ENCODE data around the gene VEZF1. TPM values are rescaled to one million over a fixed set of nuclear protein-coding genes. Genes with fewer than 3 reads are reported as not detected.

Gene VEZF1
- polyA plus RNA-seq, 6 donors from 2014 or later, result 39.6 to 58.2 (median 50.6) TPM

- no peaks in the 10 kb centered on the region for H3K36me3 Mint-ChIP-seq
- no peaks in the 10 kb centered on the region for H3K27me3 Mint-ChIP-seq
- ATAC-seq (ENCODE audit: low read depth in 2 of 2) (peak; percentile 59), DNase-seq (peak; percentile 52)
- H3K4me3 Mint-ChIP-seq, result peak overlapping the region in 5 of 8 donors; percentile 13 to 59 (median 23)
- no peaks in the 10 kb centered on the region for H3K9me3 Mint-ChIP-seq
- H3K4me1 Mint-ChIP-seq, result peaks cover 28 to 40% (median 30%) of the 10 kb centered on the region in 3 donors
- H3K27ac Mint-ChIP-seq, result peak overlapping the region in 5 of 6 donors; percentile 3 to 83 (median 26)
Measured at GRCh38 chr17:57993471-57994365, 5.7 kb upstream of the VEZF1 start.

GRCh38 chr17:57991537-57991936 is 3.5 kb upstream of the VEZF1 start:
- no peak for ATAC-seq (ENCODE audit: low read depth in 2 of 2)
- peak overlapping the region in 1 of 6 donors; percentile 25 for H3K27ac Mint-ChIP-seq

GRCh38 chr17:57990037-57990436 is 2.0 kb upstream of the VEZF1 start:
- no peaks in the 10 kb centered on the region for H3K9me3 Mint-ChIP-seq
- H3K36me3 Mint-ChIP-seq, result no peaks in the 10 kb centered on the region
- ATAC-seq (ENCODE audit: low read depth in 2 of 2), result no peak
- no peak for DNase-seq
- peak overlapping the region in 7 of 8 donors; percentile 20 to 98 (median 90) for H3K4me3 Mint-ChIP-seq
- peaks cover 43 to 55% (median 45%) of the 10 kb centered on the region in 3 donors for H3K4me1 Mint-ChIP-seq
- H3K27me3 Mint-ChIP-seq, result no peaks in the 10 kb centered on the region
- H3K27ac Mint-ChIP-seq, result peak overlapping the region in 1 of 6 donors; percentile 94

More at GRCh38 chr17:57991537-57991936, 3.5 kb upstream of the VEZF1 start:
- H3K27me3 Mint-ChIP-seq, result no peaks in the 10 kb centered on the region
- H3K4me1 Mint-ChIP-seq, result peaks cover 35 to 48% (median 40%) of the 10 kb centered on the region in 3 donors
- no peak for DNase-seq
- no peaks in the 10 kb centered on the region for H3K36me3 Mint-ChIP-seq
- peak overlapping the region in 1 of 8 donors; percentile 27 for H3K4me3 Mint-ChIP-seq
- no peaks in the 10 kb centered on the region for H3K9me3 Mint-ChIP-seq

GRCh38 chr17:57988301-57989250 is 522 bp upstream of the VEZF1 start:
- peak; percentile 69 for DNase-seq
- H3K9me3 Mint-ChIP-seq, result no peaks in the 10 kb centered on the region

GRCh38 chr17:57986841-57987580 is 1.0 kb downstream of the VEZF1 start:
- peak overlapping the region; percentile 79 to 98 (median 92) for H3K27ac Mint-ChIP-seq
- DNase-seq (no peak), ATAC-seq (ENCODE audit: low read depth in 2 of 2) (peak; percentile 20 to 24)
- peaks cover 45 to 59% (median 57%) of the 10 kb centered on the region in 3 donors for H3K4me1 Mint-ChIP-seq
- no peaks in the 10 kb centered on the region for H3K27me3 Mint-ChIP-seq
- peak overlapping the region; percentile 90 to 95 (median 94) for H3K4me3 Mint-ChIP-seq
- no peaks in the 10 kb centered on the region for H3K9me3 Mint-ChIP-seq
- peaks cover 7 to 8% of the 10 kb centered on the region in 2 donors for H3K36me3 Mint-ChIP-seq

More at GRCh38 chr17:57988301-57989250, 522 bp upstream of the VEZF1 start:
- peak overlapping the region; percentile 93 to 97 (median 95) for H3K27ac Mint-ChIP-seq
- ATAC-seq (ENCODE audit: low read depth in 2 of 2), result peak; percentile 75
- H3K4me3 Mint-ChIP-seq, result peak overlapping the region; percentile 90 to 98 (median 95)
- H3K36me3 Mint-ChIP-seq, result no peaks in the 10 kb centered on the region
- no peaks in the 10 kb centered on the region for H3K27me3 Mint-ChIP-seq
- H3K4me1 Mint-ChIP-seq, result peaks cover 46 to 57% (median 54%) of the 10 kb centered on the region in 3 donors

GRCh38 chr17:57985675-57985974 is 2.4 kb downstream of the VEZF1 start:
- peak overlapping the region in 5 of 8 donors; percentile 6 to 95 (median 42) for H3K4me3 Mint-ChIP-seq
- no peaks in the 10 kb centered on the region for H3K27me3 Mint-ChIP-seq
- no peak overlapping the region for H3K27ac Mint-ChIP-seq
- H3K36me3 Mint-ChIP-seq, result peaks cover 17 to 20% of the 10 kb centered on the region in 2 donors
- H3K4me1 Mint-ChIP-seq, result peaks cover 50 to 68% (median 63%) of the 10 kb centered on the region in 3 donors
- H3K9me3 Mint-ChIP-seq, result no peaks in the 10 kb centered on the region
- DNase-seq (no peak), ATAC-seq (ENCODE audit: low read depth in 2 of 2) (no peak)

GRCh38 chr17:57984936-57985674 is 2.9 kb downstream of the VEZF1 start:
- peaks cover 20% of the 10 kb centered on the region in 2 donors for H3K36me3 Mint-ChIP-seq
- no peak overlapping the region for H3K27ac Mint-ChIP-seq
- ATAC-seq (ENCODE audit: low read depth in 2 of 2), result no peak

GRCh38 chr17:57984261-57984890 is 3.7 kb downstream of the VEZF1 start:
- H3K4me3 Mint-ChIP-seq, result peak overlapping the region in 4 of 8 donors; percentile 9 to 95 (median 22)
- H3K9me3 Mint-ChIP-seq, result no peaks in the 10 kb centered on the region
- no peak for DNase-seq
- peaks cover 50 to 67% (median 65%) of the 10 kb centered on the region in 3 donors for H3K4me1 Mint-ChIP-seq
- peak overlapping the region in 1 of 6 donors; percentile 34 for H3K27ac Mint-ChIP-seq
- no peak for ATAC-seq (ENCODE audit: low read depth in 2 of 2)
- H3K36me3 Mint-ChIP-seq, result peaks cover 20% of the 10 kb centered on the region in 2 donors
- H3K27me3 Mint-ChIP-seq, result no peaks in the 10 kb centered on the region

More at GRCh38 chr17:57984936-57985674, 2.9 kb downstream of the VEZF1 start:
- DNase-seq, result no peak
- Mint-ChIP-seq H3K9me3 (no peaks in the 10 kb centered on the region), H3K4me1 (peaks cover 50 to 68% (median 67%) of the 10 kb centered on the region in 3 donors), H3K27me3 (no peaks in the 10 kb centered on the region), H3K4me3 (peak overlapping the region in 5 of 8 donors; percentile 9 to 95 (median 40))

- Mint-ChIP-seq H3K4me1 (peaks cover 47 to 65% (median 56%) of the 10 kb centered on the region in 3 donors), H3K27ac (peak overlapping the region in 1 of 6 donors; percentile 35), H3K36me3 (peaks cover 21 to 30% of the 10 kb centered on the region in 2 donors)
Measured at GRCh38 chr17:57983446-57983845, 4.6 kb downstream of the VEZF1 start.

GRCh38 chr17:57982452-57983170 is 5.4 kb downstream of the VEZF1 start:
- Mint-ChIP-seq H3K27me3 (no peaks in the 10 kb centered on the region), H3K4me3 (no peak overlapping the region), H3K36me3 (peaks cover 27 to 37% of the 10 kb centered on the region in 2 donors), H3K4me1 (peaks cover 47 to 70% (median 57%) of the 10 kb centered on the region in 3 donors), H3K9me3 (no peaks in the 10 kb centered on the region), H3K27ac (peak overlapping the region in 1 of 6 donors; percentile 8)
- ATAC-seq (ENCODE audit: low read depth in 2 of 2), result no peak
- DNase-seq, result no peak

More at GRCh38 chr17:57983446-57983845, 4.6 kb downstream of the VEZF1 start:
- no peak for ATAC-seq (ENCODE audit: low read depth in 2 of 2)
- no peak for DNase-seq
- Mint-ChIP-seq H3K9me3 (no peaks in the 10 kb centered on the region), H3K4me3 (peak overlapping the region in 2 of 8 donors; percentile 44 to 95), H3K27me3 (no peaks in the 10 kb centered on the region)

GRCh38 chr17:57980522-57980921 is 7.5 kb downstream of the VEZF1 start:
- Mint-ChIP-seq H3K4me1 (peaks cover 34 to 56% (median 44%) of the 10 kb centered on the region in 3 donors), H3K27ac (no peak overlapping the region), H3K36me3 (peaks cover 37 to 38% of the 10 kb centered on the region in 2 donors), H3K27me3 (no peaks in the 10 kb centered on the region), H3K9me3 (no peaks in the 10 kb centered on the region), H3K4me3 (no peak overlapping the region)
- DNase-seq, result no peak
- ATAC-seq (ENCODE audit: low read depth in 2 of 2), result no peak
